Non-pigmented ciliary epithelial cell (primary cell): Measurements from ENCODE around the gene ARG2.

Source experiments
- DNase-seq: peaks from one replicate; pipeline ENCODE4 v3.0.0-alpha.2; 2010; ENCODE audit warnings: low read depth

Gene ARG2

GRCh38 chr14:67683842-67684241 lies 64.1 kb downstream of the ARG2 start:
- no peak for DNase-seq

- no peak for DNase-seq
Measured at GRCh38 chr14:67690011-67690410, 70.3 kb downstream of the ARG2 start.

GRCh38 chr14:67694791-67695393 lies 75.2 kb downstream of the ARG2 start:
- DNase-seq: peak; percentile 87

GRCh38 chr14:67695394-67695949 lies 75.8 kb downstream of the ARG2 start, which contains the start of gene RDH11:
Gene RDH11 (minus strand): TSS chr14:67695764. CDS start chr14:67695703, 61 bp downstream.
- peak; percentile 65 for DNase-seq

- DNase-seq: no peak
Measured at GRCh38 chr14:67697006-67697405, 77.3 kb downstream of the ARG2 start.

GRCh38 chr14:67698179-67698578 lies 78.5 kb downstream of the ARG2 start:
- DNase-seq: no peak
